GM18909 (cell line): ENCODE results near the gene OR10C1.
"Not testable (repeated sequence)": the region's sequence is repeated elsewhere in the genome, so short reads cannot be mapped to it uniquely, and the experiment has no call there.

Experiments
- ATAC-seq: cut with Tn5 transposase; IDR thresholded peaks from one replicate; pipeline ENCODE4 v1.9.1; 2021; ENCODE audit warnings: mild to moderate bottlenecking; ENCODE audit not compliant: unreplicated experiment, poor library complexity

OR10C1 gene, protein sequence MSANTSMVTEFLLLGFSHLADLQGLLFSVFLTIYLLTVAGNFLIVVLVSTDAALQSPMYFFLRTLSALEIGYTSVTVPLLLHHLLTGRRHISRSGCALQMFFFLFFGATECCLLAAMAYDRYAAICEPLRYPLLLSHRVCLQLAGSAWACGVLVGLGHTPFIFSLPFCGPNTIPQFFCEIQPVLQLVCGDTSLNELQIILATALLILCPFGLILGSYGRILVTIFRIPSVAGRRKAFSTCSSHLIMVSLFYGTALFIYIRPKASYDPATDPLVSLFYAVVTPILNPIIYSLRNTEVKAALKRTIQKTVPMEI

DNA sequence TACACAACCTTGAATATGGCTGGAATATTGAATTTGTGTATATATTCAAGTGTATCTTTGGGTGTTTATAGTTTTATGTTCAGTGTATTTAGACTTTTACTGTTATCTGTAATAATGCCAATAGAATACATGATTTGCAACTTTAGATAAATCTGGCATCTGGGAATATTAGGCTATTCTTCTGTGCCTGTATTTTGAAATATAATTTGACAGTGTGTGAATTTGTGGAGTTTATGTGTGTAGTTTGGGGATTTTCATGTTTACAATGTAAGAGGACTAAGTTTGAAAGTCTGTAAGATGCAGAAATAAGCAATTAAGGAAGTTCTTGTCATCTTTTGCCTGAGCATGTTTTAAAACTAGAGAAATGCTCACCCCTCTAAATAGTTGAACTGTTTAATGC lies at the start of gene OR10C1:
Gene OR10C1 (plus strand): TSS at position 301 of the 400 bp plus-strand sequence. CDS start 710 bp downstream, outside the sequence.
- no peak for ATAC-seq

DNA sequence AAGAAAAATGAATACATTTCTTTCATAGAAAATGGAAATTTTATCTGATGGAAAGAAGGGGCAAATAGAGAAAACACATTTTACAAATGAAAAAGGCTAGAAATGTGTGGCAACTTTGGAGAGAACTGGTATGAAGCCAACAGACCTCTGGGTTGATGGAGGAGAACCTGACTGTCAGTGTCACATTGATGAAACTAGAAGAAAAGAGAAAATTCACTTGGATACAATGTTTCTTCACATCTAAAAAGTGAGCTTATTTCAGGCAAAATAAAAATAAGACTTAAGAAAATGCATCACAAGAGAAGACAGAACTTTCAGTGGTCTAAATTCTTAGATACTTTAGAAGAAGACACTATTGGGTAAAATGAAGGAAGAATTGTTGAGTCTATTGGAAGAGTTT lies 43.8 kb upstream of the OR10C1 start, which contains the start of gene OR12D2:
Gene OR12D2 (plus strand): TSS at position 301 of the 400 bp plus-strand sequence. CDS start 1,069 bp downstream, outside the sequence.
- ATAC-seq: no peak

DNA sequence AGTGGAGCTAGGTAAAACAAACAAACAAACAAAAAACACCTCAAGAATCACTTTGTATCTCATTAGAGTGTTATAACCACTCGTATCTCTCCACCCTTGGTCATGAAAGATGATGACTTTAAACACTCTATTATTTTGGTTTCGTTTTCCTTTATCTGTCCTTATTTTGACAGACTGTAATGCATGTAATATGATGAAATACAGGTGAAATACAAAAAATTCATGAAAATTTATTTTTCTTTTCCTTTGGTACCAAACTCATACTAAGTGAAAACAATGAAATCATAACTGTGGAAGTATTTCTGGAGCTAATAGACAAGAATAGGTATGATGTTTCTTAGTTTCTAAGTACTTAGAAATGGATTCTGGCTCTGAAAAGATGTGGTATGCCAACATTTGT lies 39.6 kb upstream of the OR10C1 start:
- no peak for ATAC-seq

DNA sequence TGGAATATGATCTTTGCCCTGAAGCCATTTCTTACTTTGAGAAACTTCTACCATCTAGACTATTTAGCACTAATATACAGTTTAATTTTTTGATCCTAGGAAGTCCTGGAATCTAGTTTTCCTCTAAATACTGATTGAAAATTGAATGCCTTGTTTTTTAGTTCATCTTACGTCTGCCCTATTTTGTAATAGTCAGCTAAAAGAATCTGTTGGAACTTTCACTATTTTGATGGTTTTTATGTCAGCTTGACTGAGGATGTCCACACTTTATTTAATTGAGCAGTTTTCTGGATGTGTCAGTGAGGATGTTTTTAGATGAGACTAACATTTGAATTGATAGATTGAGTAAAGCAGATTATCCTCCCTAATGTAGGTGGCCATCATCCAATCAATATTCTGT lies 35.3 kb upstream of the OR10C1 start:
- ATAC-seq: no peak

DNA sequence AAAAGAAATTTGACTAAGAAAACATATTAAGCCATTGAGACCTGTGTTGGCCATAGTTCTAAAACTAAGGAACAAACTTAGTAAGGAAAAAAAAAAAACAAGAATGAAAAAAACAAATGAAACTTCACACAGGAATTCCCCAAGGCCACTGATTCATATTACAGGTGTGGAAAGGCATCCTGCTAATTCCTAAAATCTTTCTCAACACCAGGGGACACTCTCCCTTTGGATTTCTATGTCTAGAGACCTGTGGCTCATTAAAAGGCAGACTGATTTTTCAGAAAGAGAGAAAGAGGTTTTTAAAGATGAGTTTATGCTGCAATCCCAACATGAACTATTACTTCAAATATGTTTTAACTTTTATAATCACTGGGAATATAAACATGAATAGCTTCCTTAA lies 24.5 kb upstream of the OR10C1 start, which contains the start of gene OR12D1:
Gene OR12D1 (plus strand): TSS at position 341 of the 400 bp plus-strand sequence.
- ATAC-seq: no peak

DNA sequence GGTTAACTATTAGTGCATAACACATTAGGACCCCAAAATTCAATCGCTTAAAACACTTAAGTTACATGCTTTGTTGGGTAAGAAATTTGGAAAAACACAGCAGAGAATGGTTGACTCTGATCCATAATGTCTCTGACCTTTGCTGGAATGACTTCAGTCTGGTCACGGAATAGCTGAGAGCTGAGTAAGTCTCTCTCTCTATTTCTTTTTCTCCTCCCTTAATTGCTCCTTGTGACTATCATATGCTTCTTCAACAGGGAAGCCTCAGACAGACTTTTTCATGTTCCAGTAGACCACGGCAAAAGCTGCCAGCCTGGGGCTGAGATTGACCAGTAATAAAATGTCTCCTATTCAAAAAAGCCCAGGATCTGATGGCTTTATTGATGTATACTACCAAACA lies 19.6 kb upstream of the OR10C1 start:
- ATAC-seq: no peak

DNA sequence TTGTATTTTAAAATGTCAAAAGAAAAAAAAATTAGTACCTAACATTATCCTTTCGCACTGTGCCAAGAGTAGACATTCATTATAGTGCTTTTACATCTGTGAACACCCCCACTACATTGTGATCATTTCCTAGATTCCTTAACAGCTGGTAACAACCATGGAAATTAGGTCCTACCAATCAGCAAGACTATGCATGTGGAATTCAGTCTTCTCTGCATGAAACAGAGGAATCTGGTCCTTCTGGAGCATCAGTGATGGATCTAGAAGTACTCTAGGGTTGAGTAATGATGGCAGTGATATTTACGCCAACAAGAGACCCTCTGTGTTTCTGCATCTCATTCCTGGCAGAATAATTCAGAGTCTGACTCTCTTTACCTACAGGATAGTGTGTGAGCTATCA lies 14.9 kb upstream of the OR10C1 start:
- no peak for ATAC-seq

DNA sequence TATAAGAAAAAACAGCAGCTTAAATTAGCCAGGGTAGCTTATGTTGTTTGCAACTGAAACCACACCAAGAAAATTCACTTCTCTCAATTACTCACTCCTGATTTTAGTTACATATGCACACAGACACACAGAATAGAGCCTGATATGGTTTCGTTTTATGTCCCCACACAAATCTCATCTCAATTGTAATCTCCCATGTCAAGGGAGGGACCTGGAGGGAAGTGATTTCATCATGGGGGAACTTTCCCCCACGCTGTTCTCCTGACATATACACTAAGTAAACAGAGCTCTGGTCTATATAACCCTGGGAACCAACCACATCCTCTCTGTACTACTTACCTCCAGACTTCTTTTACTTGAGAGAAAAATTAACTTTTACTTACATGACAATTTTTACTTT lies 14.5 kb upstream of the OR10C1 start:
- ATAC-seq: no peak

DNA sequence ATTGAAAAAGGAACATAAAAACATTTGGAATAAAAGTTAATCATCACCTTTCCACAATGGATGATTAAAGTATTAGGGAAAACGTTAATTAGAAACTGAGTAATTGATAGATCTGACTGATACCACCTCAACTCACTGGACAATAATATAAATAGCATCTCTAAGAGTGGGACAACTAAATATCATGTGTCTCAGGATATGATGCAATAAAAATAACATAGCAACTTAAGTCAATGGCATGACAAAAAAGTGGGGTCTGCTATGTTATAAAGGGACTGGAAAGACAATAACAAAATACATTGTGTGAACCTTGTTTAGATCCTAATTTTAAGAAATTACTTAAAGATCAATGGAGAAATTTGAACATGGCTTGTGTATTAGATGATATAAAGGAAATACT lies 14.0 kb upstream of the OR10C1 start:
- no peak for ATAC-seq

DNA sequence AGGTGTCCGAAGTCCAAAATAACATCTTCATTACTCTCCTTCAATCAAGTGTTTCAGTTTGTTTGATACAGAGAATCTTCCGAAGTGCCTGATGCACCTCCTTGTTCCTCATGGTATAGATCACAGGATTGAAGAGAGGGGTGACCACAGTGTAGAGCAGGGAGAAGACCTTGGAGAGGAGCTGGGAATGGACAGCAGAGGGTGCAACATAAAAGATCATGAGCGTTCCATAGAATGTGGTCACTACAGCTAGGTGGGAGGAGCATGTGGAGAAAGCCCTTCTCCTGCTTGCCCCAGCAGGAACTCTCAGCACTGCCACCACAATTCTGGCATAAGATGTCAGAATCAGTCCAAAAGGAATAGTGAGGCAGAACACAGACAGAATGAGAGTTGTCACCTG lies 12.5 kb upstream of the OR10C1 start:
- no peak for ATAC-seq

DNA sequence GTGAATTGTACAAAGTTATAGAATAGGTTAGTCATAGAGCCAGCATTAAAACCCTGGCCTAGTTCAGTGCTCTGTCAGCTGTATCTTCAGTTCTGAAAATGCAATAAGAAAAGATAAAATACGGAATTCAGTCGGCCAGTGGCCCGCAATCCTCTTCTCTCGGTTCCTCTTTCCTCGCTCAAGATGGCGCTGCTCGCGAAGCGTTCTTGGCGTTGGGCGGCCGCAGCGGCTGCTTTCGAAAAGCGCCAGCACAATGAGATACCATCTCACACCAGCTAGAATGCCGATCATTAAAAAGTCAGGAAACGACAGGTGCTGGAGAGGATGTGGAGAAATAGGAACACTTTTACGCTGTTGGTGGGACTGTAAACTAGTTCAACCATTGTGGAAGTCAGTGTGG lies 2.4 kb upstream of the OR10C1 start:
- ATAC-seq: not testable (repeated sequence)

DNA sequence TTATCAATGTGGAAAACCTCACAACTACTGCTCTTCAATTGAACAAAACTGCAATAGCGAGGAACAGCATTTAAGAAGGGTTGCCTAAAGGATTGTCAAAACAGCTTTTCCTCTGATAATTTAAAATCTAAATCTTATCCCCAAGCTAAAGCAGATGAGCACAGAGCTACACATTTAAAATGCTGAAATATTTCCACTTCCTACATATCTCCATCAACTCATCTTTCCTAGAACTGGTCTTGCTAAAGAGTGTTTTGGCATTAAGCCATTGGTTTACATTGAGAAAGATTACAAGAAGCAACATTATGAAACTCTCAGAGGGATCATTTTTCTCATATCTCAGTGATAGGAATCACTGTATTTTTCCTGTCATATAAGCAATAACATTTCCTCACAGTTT lies 3.6 kb downstream of the OR10C1 start:
- ATAC-seq: no peak

DNA sequence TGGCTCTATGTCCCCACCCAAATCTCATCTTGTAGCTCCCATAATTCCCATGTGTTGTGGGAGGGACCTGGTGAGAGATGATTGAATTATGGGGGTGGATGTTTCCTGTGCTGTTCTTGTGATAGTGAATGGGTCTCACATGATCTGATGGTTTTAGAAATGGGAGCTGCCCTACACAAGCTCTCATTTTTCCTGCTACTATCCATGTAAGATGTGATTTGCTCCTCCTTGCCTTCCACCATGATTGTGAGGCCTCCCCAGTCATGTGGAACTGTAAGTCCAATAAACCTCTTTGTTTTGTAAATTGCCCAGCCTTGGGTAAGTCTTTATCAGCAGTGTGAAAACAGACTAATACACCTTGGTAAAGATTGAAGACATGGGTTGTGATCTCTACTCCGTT lies 4.9 kb downstream of the OR10C1 start:
- ATAC-seq: not testable (repeated sequence)

DNA sequence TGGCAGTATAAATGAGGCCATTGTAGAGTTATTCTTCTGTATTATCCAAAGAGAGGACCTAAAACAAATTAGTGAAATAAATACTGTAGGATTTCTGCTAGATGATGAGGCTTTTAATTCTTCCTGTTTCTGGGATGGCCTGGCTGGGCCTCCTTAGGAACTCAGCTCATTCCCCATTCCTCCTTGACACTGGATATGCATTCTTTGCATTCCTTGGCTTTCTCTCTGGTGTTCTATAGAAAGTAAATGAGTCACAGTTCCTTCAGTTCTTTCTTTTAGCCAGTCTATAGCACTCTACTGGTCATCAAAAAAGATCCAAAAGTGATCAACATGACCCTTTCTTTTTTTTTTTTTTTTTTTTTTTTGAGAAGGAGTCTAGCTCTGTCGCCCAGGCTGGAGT lies 8.6 kb downstream of the OR10C1 start:
- no peak for ATAC-seq

DNA sequence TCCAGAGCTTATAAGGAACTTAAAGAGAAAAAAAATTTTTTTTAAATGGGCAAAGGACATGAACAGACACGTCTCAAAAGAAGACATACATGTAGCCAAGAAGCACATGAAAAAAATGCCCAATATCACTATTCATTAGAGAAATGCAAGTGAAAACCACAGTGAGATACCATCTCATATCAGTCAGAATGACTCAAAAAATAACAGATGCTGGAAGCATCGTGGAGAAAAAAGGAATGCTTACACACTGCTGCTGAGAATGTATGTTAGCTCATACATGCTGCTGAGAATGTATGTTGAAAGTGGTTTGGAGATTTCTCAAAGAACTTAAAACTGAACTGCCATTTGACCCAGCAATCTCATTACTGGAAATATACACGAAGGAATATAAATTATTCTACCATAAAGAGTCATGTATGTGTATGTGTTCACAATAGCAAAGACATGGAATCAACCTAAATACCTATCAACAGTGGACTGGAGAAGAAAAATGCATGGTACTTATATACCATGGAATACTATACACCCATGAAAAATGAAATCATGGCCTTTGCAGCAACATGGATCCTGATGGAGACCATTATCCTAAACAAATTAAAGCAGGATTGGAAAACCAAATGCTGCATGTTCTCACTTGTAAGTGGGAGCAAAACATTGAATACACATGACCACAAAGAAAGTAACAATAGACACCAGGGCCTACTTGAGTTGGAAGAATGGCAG lies 12.5 kb downstream of the OR10C1 start:
- ATAC-seq: no peak

DNA sequence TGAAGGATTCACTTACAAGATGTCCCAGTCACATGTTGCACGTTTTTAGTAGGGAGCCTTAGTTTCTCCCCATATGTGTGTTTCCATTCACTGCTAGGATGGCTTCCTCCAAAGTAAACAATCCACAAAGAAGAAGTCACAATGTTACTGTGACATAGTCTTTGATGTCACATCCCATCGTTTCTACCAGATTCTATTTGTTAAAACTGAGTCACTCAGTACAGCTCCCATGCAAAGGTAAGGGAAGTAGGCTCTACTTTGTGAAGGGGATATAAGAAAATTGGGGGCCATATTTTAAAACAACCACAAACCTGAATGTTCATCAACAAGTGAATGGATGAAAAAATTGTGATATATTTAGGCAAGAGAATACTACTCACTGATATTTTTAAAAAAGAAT lies 17.9 kb downstream of the OR10C1 start, which contains the start of the genes OR11A1 and OR2H1:
Gene OR11A1 (minus strand): TSS at position 101 of the 400 bp plus-strand sequence. CDS start 29,430 bp downstream, outside the sequence.
Gene OR2H1 (plus strand): TSS at position 185 of the 400 bp plus-strand sequence. CDS start 4,615 bp downstream, outside the sequence.
- ATAC-seq: no peak

DNA sequence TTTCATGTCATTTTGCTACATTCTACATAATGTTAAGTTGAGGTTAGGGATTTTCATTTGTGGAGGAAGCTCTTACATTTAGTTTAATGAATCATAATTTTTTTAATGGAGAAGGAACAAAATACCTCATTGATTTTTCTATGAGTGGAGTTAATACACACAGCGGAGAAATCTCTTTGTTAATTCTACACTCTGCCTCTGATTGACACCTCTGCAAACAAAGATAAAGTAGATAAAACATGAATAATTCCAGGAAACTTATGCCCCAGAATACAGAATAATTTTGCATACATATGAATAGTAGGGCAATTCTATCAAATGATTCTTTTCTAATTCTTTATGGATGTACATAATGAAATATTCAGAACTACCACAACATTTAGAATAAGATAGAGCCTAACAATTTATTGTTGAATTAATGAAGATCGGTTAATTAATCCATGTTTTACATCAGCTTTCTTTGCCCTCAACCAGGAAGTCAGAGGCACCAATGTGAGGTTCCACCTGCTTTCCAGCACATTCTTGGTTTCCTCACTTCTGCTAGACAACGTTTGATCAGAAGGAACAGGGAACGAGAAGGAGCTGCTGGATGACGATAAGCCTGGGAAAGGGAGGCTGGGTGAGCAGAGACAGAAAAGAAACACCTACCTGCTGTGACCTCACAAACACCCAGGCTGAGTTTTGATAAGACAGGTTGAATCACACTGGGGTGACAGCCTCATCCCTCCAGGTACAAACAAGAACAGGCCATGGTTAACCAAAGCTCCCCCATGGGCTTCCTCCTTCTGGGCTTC lies 22.1 kb downstream of the OR10C1 start:
- no peak for ATAC-seq

DNA sequence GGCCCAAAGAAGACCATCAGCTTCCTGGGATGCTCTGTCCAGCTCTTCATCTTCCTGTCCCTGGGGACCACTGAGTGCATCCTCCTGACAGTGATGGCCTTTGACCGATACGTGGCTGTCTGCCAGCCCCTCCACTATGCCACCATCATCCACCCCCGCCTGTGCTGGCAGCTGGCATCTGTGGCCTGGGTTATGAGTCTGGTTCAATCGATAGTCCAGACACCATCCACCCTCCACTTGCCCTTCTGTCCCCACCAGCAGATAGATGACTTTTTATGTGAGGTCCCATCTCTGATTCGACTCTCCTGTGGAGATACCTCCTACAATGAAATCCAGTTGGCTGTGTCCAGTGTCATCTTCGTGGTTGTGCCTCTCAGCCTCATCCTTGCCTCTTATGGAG lies 22.9 kb downstream of the OR10C1 start:
- no peak for ATAC-seq

DNA sequence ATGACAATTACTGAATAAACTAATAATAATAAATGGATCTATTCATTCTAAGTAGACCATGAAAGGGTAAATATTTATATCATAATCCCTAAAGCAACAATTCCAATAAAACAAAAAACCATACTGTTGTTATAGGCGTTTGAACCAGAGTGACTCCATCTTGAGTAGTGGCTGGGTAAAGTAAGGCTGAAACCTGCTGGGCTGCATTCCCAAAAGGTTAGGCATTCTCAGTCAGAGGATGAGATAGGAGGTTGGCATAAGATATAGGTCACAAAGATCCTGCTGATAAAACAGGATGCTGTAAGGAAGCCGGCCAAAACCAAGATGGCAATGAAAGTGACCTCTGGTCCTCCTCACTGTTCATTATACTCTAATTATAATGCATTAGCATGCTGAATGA lies 26.2 kb downstream of the OR10C1 start:
- no peak for ATAC-seq

DNA sequence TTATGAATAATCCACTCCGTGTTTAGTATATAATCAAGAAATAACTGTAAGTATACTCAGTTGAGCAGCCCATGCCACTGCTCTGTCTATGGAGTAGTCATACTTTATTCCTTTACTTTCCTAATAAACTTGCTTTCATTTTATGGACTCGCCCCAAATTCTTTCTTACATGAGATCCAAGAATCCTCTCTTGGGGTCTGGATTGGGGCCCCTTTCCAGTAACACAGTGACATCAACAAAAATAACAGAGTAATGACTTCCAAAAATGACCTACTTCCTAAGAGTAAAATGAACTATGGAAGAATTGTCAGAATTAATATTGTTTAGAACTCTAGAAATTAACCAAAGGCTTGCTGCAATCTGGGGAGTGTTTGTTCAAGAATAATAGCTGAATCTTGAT lies 26.7 kb downstream of the OR10C1 start:
- ATAC-seq: no peak

DNA sequence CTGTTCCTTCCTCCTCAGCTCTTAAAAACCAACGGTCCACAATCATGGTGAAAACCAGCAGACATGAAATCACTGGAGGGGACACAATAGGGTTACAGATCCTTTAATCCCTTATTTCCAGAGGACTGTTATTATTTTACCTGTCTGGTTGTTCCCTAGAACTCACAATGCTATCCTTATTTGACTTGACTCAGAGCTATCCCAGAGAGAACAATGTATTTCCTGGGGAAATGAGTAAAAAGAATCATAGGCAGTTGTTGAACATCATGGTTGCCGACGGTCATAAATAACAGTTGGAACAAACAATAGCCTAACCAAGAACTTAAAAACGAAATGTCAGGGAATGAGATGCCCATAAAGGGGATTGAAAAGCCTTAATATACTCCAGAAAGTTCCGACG lies 27.1 kb downstream of the OR10C1 start:
- no peak for ATAC-seq
